ENCODE data around the gene POMT1.
"Not testable (repeated sequence)": the region's sequence is repeated elsewhere in the genome, so short reads cannot be mapped to it uniquely, and the experiment has no call there.

The POMT1 gene

DNA sequence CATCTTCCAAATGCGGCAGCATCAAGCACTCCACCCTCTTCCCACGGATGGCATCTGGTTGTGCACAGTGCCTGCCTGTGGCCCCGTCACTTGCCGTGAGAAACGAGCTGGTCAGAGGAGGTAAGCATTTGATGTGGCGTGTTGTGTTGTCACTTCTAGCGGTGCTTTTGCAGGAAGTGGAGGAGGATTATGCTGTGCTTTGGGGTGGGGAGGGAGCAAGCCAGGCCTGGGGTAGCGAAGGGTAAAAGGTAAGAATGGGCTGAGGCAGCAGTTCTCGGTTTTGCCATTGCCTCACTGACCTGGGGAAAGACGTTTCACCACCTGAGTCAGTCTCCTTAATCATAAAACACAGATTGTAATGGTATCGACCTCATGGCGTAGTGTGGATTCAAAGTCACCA lies 2.3 kb upstream of the POMT1 start:
- peak; percentile 72 to 80 for DNase-seq

GRCh38 chr9:131500939-131501541 lies 1.7 kb upstream of the POMT1 start:
- peak; percentile 64 to 70 for DNase-seq

- peak; percentile 80 to 87 for DNase-seq
These were observed 1.1 kb downstream of the POMT1 start for GRCh38 chr9:131503626-131504465.

GRCh38 chr9:131505012-131505411 lies 2.3 kb downstream of the POMT1 start:
- DNase-seq, result no peak

GRCh38 chr9:131511416-131511815 lies 8.7 kb downstream of the POMT1 start:
- DNase-seq, result no peak

- DNase-seq, result no peak
These were observed 9.2 kb downstream of the POMT1 start for GRCh38 chr9:131511880-131512279.

DNA sequence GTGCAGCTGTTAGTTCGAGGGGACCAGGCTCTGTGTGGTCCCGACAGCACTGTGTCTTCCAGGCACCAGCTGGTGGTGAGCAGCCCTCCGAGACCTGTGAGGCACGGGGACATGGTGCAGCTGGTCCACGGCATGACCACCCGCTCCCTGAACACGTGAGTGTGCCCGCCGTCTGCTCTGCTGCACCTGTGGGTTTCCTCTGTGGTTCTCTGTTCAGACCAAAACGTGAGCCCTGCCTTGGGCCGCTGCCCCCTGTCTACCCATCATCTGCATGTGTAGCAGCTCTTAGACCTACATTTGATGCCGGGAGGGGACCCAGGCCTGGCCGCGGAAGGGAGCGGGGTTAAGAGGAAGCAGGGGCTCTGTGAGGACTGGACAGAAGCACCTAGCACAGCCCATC lies 10.5 kb downstream of the POMT1 start:
- no peak for DNase-seq

GRCh38 chr9:131515559-131516031 lies 12.9 kb downstream of the POMT1 start:
- not testable (repeated sequence) for DNase-seq

- no peak for DNase-seq
These were observed 13.4 kb downstream of the POMT1 start for GRCh38 chr9:131516100-131516499.

DNA sequence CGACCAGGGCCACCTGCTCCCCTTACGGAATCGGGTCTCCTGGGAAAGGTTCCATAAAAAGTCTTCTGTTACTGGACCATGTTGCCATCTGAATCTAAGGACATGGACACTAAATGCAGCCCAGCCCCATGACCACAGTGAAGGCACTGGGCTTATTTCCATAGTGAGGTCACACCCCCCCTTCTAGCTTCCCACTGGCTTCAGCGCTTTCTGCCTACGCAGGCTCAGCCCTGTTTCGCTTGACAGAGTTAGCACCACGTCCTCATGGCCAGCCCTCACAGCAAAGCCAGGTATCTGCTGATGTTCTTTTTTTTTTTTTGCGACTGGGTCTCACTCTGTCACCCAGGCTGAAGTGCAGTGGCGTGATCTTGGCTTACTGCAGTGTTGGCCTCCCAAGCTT lies 14.2 kb downstream of the POMT1 start:
- DNase-seq, result no peak

- DNase-seq, result no peak
These were observed 15.1 kb downstream of the POMT1 start for GRCh38 chr9:131517761-131518190.

DNA sequence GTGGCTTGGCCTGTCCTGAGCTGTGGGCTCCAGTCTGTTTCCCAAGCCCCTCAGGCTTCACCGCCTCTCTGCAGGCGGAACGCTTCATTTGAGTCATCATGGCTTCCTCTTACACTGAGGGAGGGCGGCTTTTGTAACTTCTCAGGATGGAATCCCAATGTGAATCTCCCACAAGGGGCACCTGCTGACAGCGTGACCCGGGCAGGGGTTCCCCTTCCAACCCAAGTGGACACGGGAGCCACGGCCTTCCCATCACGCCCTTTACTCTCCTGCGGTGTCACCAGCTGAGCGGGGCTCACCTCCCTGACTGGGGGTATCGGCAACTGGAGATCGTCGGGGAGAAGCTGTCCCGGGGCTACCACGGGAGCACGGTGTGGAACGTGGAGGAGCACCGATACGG lies 15.8 kb downstream of the POMT1 start:
- DNase-seq, result no peak

DNA sequence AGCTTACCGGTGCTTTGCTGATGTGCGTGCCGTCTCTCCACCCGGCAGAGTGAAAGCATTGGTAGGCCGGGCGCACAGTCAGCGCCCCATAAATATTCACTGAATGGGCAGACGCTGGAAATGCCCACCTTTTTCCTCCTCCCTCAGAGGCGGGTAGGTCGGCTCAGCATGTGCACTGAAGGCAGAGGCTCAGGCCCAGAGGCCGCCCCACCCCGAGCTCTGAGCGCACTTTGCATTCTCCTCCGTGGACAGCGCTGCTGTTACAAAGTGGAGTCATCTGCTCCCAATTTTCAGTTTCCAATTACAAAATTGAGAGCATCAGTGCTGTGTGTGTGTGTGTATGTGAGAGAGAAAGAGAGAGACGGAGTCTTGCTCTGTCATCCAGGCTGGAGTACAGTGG lies 17.8 kb downstream of the POMT1 start:
- no peak for DNase-seq

GRCh38 chr9:131521203-131521602 lies 18.5 kb downstream of the POMT1 start:
- no peak for DNase-seq

DNA sequence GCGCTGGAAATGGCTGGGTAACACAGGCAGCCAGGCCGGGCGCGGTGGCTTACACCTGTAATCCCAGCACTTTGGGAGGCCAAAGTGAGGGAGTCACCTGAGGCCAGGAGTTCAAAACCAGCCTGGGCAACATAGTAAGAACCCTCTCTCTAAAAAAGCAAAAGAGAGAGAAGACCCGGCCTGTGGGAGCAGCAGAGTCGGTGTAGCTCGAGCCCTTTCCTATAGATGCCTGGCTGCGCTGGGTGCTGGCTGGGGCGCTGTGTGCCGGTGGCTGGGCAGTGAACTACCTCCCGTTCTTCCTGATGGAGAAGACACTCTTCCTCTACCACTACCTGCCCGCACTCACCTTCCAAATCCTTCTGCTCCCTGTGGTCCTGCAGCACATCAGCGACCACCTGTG lies 19.1 kb downstream of the POMT1 start:
- no peak for DNase-seq

DNA sequence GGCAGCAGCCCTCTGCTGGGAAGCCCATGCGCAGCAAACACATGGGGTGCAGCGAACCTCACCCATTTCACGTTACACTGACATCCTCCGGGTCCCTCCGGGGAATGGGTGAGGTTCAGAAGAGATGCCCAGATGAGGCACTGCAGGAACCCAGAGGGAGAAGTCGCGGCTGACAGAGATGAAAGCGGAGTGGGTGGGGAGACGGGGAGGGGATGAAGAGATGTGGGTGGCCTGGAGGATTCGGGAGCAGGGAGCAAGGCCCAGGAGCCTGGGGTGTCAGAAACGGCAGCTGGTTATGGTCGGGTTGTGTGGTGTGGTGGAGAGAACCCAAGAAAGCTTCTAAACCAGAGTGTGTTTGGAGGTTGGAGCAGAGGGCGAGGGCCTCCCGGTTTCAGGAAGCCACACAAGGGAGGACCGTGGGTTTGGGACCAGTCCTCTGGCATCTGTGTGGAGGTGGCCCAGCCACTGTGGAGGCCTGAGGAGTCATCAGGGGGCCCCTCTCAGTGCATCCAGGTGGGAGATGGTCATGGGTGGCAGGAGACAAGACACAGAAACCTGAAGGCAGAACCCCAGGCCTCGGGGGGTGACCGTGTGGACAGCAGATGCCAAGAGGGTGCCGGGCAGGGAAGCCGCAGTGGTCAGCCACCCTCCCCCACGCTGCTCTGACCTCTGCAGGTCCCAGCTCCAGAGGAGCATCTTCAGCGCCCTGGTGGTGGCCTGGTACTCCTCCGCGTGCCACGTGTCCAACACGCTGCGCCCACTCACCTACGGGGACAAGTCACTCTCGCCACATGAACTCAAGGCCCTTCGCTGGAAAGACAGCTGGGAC lies 19.8 kb downstream of the POMT1 start:
- no peak for DNase-seq

- DNase-seq, result no peak
These were observed 20.3 kb downstream of the POMT1 start for GRCh38 chr9:131523086-131523388.

GRCh38 chr9:131523451-131524435 lies 21.0 kb downstream of the POMT1 start:
- no peak for DNase-seq

- DNase-seq, result no peak
These were observed 22.1 kb downstream of the POMT1 start for GRCh38 chr9:131524665-131525315.

GRCh38 chr9:131525643-131526565 lies 23.2 kb downstream of the POMT1 start:
- DNase-seq, result no peak

DNA sequence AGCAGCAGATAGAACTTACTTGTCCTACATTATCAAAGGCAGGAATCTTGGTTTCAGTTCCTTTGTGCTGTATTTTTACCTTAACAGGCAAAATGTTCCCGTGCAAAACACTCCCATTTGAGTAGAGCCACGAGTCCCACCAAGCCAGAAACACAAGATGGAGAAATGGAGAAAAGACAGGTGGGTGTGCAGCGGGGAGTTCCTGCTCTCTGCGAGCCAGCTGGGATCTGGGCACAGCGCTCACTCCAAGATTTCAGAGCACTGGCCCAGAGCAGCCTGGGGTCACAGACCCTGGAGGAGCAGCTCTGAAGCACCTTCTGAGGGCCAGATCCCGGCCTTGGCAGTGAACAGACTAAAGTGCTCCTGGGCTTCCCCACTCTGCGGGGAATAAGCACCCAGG lies 25.5 kb downstream of the POMT1 start:
- no peak for DNase-seq
